ENCODE measurements around the gene SFMBT2. TPM values are rescaled to one million over a fixed set of nuclear protein-coding genes. Genes with fewer than 3 reads are reported as not detected.

SFMBT2 gene
- total and polyA plus RNA-seq, 10 of the 15 experiments (the other 5 are each of a cell fraction or from before 2014, with no cell fraction given): 2.8 to 29.6 (median 15.1) TPM

DNA sequence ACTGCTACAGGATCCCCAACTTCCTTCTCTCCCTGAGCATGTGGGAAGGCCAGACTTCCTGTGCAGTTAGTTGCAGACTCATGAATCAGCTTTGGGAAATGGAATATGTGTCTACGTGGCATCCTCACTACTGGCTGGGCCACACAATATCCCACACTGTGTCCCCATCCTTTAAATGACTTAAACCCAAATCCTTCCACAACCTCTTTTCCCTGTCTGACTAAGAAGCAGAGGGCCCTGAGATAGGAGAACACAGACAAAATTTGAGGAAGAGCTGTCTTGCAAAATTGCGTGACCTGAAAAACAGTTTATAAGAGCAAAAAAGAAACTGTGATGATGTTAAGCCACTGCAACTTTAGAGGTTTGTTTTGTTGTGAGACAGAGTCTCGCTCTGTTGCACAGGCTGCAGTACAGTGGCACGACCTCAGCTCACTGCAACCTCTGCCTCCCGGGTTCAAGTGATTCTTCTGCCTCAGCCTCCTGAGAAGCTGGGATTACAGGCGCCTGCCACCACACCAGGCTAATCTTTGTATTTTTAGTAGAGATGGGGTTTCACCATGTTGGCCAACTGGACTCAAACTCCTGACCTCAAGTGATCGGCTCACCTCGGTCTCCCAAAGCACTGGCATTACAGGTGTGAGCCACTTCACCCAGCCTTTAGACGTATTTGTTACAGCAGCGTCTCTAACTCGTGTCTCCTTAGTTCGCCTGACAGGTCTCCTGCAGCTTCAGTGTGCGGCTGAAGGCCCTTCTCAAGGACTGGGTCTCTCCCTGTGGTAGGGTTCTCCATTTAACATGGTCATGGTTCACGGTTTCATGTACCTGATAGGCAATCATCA, 46.9 kb upstream of the SFMBT2 start (continued):
- TF ChIP-seq, protein P1, sequence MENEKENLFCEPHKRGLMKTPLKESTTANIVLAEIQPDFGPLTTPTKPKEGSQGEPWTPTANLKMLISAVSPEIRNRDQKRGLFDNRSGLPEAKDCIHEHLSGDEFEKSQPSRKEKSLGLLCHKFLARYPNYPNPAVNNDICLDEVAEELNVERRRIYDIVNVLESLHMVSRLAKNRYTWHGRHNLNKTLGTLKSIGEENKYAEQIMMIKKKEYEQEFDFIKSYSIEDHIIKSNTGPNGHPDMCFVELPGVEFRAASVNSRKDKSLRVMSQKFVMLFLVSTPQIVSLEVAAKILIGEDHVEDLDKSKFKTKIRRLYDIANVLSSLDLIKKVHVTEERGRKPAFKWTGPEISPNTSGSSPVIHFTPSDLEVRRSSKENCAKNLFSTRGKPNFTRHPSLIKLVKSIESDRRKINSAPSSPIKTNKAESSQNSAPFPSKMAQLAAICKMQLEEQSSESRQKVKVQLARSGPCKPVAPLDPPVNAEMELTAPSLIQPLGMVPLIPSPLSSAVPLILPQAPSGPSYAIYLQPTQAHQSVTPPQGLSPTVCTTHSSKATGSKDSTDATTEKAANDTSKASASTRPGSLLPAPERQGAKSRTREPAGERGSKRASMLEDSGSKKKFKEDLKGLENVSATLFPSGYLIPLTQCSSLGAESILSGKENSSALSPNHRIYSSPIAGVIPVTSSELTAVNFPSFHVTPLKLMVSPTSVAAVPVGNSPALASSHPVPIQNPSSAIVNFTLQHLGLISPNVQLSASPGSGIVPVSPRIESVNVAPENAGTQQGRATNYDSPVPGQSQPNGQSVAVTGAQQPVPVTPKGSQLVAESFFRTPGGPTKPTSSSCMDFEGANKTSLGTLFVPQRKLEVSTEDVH (IDR thresholded peaks at IDR 0.05; ENCODE audit: low read depth, partially characterized antibody): no peak
- no peak for TF ChIP-seq KAT2A (conservative IDR thresholded peaks at IDR 0.05; ENCODE audit: control insufficient read depth, low read depth, low read length)
- peak; percentile 51; the same call in 1 of the 2 replicates for TF ChIP-seq DPF2 (IDR thresholded peaks at IDR 0.05)
- TF ChIP-seq, protein P2, sequence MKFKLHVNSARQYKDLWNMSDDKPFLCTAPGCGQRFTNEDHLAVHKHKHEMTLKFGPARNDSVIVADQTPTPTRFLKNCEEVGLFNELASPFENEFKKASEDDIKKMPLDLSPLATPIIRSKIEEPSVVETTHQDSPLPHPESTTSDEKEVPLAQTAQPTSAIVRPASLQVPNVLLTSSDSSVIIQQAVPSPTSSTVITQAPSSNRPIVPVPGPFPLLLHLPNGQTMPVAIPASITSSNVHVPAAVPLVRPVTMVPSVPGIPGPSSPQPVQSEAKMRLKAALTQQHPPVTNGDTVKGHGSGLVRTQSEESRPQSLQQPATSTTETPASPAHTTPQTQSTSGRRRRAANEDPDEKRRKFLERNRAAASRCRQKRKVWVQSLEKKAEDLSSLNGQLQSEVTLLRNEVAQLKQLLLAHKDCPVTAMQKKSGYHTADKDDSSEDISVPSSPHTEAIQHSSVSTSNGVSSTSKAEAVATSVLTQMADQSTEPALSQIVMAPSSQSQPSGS (IDR thresholded peaks at IDR 0.05; ENCODE audit: low read length): peak; percentile 80
- TF ChIP-seq, protein P3, sequence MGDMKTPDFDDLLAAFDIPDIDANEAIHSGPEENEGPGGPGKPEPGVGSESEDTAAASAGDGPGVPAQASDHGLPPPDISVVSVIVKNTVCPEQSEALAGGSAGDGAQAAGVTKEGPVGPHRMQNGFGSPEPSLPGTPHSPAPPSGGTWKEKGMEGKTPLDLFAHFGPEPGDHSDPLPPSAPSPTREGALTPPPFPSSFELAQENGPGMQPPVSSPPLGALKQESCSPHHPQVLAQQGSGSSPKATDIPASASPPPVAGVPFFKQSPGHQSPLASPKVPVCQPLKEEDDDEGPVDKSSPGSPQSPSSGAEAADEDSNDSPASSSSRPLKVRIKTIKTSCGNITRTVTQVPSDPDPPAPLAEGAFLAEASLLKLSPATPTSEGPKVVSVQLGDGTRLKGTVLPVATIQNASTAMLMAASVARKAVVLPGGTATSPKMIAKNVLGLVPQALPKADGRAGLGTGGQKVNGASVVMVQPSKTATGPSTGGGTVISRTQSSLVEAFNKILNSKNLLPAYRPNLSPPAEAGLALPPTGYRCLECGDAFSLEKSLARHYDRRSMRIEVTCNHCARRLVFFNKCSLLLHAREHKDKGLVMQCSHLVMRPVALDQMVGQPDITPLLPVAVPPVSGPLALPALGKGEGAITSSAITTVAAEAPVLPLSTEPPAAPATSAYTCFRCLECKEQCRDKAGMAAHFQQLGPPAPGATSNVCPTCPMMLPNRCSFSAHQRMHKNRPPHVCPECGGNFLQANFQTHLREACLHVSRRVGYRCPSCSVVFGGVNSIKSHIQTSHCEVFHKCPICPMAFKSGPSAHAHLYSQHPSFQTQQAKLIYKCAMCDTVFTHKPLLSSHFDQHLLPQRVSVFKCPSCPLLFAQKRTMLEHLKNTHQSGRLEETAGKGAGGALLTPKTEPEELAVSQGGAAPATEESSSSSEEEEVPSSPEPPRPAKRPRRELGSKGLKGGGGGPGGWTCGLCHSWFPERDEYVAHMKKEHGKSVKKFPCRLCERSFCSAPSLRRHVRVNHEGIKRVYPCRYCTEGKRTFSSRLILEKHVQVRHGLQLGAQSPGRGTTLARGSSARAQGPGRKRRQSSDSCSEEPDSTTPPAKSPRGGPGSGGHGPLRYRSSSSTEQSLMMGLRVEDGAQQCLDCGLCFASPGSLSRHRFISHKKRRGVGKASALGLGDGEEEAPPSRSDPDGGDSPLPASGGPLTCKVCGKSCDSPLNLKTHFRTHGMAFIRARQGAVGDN (IDR thresholded peaks at IDR 0.05): peak; percentile 41; the same call in 1 of the 2 replicates
- TF ChIP-seq CHD1 (IDR thresholded peaks at IDR 0.05; ENCODE audit: low read depth, low read length): no peak
- peak; percentile 66 for TF ChIP-seq RUNX3 (IDR thresholded peaks at IDR 0.05; ENCODE audit: low read length)
- peak; percentile 61 for TF ChIP-seq EED (IDR thresholded peaks at IDR 0.05; ENCODE audit: low read depth)
- TF ChIP-seq POU2F2 (IDR thresholded peaks at IDR 0.05; ENCODE audit: borderline replicate concordance, low read depth, low read length): 0 out of 3 replicates have a peak, but pooled peaks have one; percentile 11
- TF ChIP-seq RFX5 (IDR thresholded peaks at IDR 0.05; ENCODE audit: low read depth, low read length): no peak
- no peak for TF ChIP-seq LARP7 (IDR thresholded peaks at IDR 0.05)
- 0 out of 4 replicates have a peak, but pooled peaks of 1 of the 2 experiments have one; percentile 11 for TF ChIP-seq ETV6 (conservative IDR thresholded peaks at IDR 0.05 in 1 of 2, IDR thresholded peaks at IDR 0.05 in 1 of 2; ENCODE audit: borderline replicate concordance in 1 of 2, low read depth in 1 of 2)
- no peak for TF ChIP-seq NR2C1 (IDR thresholded peaks at IDR 0.05)
- peak; percentile 45 for TF ChIP-seq SP1 (IDR thresholded peaks at IDR 0.05; ENCODE audit: low read depth, low read length)
- peak; percentile 6 to 15; a peak in 1 of 4 replicates for TF ChIP-seq BHLHE40 (IDR thresholded peaks at IDR 0.05; ENCODE audit: borderline replicate concordance in 1 of 2, low read depth in 2 of 2, low read length in 1 of 2)
- TF ChIP-seq ZSCAN29 (IDR thresholded peaks at IDR 0.05): no peak
- TF ChIP-seq EP300 (IDR thresholded peaks at IDR 0.05; ENCODE audit: borderline replicate concordance in 1 of 2, control insufficient read depth in 1 of 2, low read depth in 2 of 2, low read length in 2 of 2): peak; percentile 86 to 89; a peak in 3 of 4 replicates
- peak; percentile 81 for TF ChIP-seq ZNF217 (IDR thresholded peaks at IDR 0.05)
- peak; percentile 63; the same call in 1 of the 2 replicates for TF ChIP-seq BCL11A (IDR thresholded peaks at IDR 0.05; ENCODE audit: low read depth, low read length)
- peak; percentile 32; the same call in 1 of the 2 replicates for TF ChIP-seq ATF7 (IDR thresholded peaks at IDR 0.05; ENCODE audit: low read depth)
- TF ChIP-seq IKZF1 (conservative IDR thresholded peaks at IDR 0.05): peak; percentile 72
- 0 out of 2 replicates have a peak, but pooled peaks have one; percentile 29 for TF ChIP-seq ZBED1 (IDR thresholded peaks at IDR 0.05; ENCODE audit: borderline replicate concordance)
